H1 (cell line): ENCODE data around the gene LDLRAD4. TPM values are rescaled to one million over a fixed set of nuclear protein-coding genes. Genes with fewer than 3 reads are reported as not detected.

ENCODE experiments used
- CTCF ChIP-seq, 3 experiments: IDR thresholded peaks; 1 replicate in 2 of 3; 2 replicates in 1 of 3; pipeline versions ENCODE4 v1.5.1 to v1.6.1; 2011; ENCODE audit warnings: low read length in 3 of 3, mild to moderate bottlenecking in 3 of 3, inconsistent platforms in 2 of 3, low read depth in 1 of 3, moderate library complexity in 1 of 3; ENCODE audit not compliant: insufficient read depth in 1 of 3; ENCODE audit errors: control extremely low read depth in 1 of 3
- polyA plus RNA-seq, 7 experiments: library from polyadenylated mRNA; depleted of rRNA in 3 of 7; stranded (reverse) in 5 of 7; unstranded in 2 of 7; fragments of >200 nt in 5 of 7; fragments of 200-250 nt in 2 of 7; gene quantifications; 1 replicate in 5 of 7; 2 replicates in 1 of 7; 4 replicates in 1 of 7; pipeline versions ENCODE4 v1.2.1 to v1.2.3, GENCODE V29; 2011 to 2013; ENCODE audit warnings: missing spikeins in 2 of 7, mixed read lengths in 2 of 7
- total RNA-seq: library from RNA; stranded (reverse); fragmentation: NEBNext Ultra II Directional; extraction: Animal tissue kit (Norgen Biotek cat#: 25700); gene quantifications from 2 replicates; pipeline ENCODE4 v1.2.1, GENCODE V29; 2021

The LDLRAD4 gene
- total and polyA plus RNA-seq, 2 of the 8 experiments (the other 6 are each of a cell fraction or from before 2014, with no cell fraction given): 0.77 to 1.4 TPM

GRCh38 chr18:13287372-13287771 is 68.8 kb downstream of the LDLRAD4 start (continued):
- peak in 2 of 3 experiments; percentile 2 to 18; a peak in 2 of 4 replicates for TF ChIP-seq CTCF (IDR thresholded peaks at IDR 0.05; ENCODE audit: control extremely low read depth in 1 of 3, insufficient read depth in 1 of 3, low read depth in 1 of 3, low read length in 3 of 3)
